Mesenteric fat pad (tissue), 1 donor: ENCODE measurements around the gene C16orf89. TPM values are rescaled to one million over a fixed set of nuclear protein-coding genes. Genes with fewer than 3 reads are reported as not detected.

Experiments used
- DNase-seq: peaks from one replicate; pipeline ENCODE4 v3.0.0-alpha.2; 2020; ENCODE audit warnings: low spot score
- total RNA-seq: library from RNA; stranded (reverse); fragmentation: NEBNext Ultra II Directional; extraction: Animal tissue kit (Norgen Biotek cat#: 25700); gene quantifications from one replicate; pipeline ENCODE4 v1.2.1, GENCODE V29; 2021
- donor health status: DM: yes; HTN: yes; CAD: no.

The C16orf89 gene
- total RNA-seq, 1 donor from 2014 or later: 14.1 TPM

DNA sequence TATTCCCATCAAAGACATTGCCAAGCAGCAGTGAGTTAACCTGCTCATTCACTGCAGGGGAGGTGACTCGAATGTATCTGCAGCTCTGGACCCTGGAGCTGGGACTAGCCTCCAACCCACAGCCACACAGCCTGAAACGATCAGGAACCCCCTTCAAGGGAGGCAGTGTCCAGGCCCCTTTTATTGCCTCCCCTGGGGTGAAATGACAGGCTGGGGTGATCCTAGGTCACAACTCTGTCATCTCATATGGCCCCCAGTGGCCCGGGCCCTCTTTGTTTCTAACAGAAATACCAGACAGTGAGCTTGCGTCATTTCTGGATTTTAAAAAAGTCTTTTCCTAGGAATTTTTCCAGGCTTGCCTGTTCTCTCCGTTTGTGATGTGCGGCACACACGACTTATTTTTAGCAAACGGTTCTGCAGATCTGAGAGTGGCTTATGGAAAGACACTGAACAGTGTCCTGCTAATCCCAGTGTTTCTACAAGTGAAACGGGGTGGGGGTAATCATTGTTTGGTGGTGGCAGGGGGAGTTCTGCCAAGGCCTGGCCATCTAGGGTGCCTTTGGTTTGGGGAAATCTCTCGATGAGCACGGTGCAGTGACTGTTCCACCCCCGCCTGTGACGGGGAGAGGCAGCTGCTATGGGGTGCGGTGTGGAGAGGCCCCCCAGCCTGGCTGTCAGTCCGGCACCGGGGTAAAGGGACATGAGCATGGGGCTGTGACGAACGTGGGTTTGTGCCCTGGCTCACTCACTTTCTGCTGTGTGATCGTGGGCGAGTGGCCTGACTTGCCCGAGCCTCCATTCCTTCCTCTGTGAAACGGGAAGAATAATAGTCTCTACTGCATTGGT is 59.2 kb downstream of the C16orf89 start:
- no peak for DNase-seq

DNA sequence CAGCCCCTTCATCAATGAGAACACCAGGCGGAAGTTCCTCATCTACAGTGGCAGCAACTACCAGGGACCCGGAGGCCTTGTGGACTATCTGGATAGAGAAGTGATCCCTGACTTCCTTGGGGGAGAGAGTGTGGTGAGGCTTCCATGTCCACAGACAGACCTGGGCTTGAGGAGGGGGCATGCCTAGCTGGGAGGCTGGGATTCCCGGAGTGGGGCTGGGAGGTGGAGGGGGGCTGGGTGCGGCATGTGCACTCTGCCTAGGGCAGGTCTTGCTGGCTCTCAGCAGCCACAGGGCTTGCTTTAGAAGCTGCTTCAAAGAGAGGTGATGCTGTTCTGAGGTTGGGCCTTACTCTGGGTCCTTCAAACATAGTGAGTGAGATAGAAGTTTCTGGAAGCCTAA is 59.8 kb downstream of the C16orf89 start:
- no peak for DNase-seq

- no peak for DNase-seq
Observed at GRCh38 chr16:5004311-5004710, 61.4 kb downstream of the C16orf89 start.

GRCh38 chr16:5003828-5004227 is 61.9 kb downstream of the C16orf89 start:
- DNase-seq: no peak

DNA sequence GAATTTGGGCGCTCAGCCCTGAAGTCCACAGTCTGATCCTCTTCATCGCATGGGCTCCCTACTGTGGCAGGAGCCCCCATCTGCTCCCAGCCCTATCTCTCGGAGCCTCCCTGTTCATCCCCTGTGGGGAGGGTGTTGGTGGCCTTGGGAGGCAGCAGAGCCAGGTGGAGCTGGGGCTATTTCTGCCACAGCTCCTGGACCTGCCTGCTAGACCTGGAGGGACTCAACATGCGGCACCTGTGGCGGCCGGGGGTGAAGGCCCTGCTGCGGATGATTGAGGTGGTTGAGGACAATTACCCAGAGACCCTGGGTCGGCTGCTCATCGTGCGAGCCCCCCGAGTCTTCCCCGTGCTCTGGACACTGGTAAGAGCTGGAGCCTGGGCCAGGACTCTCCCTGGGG is 62.5 kb downstream of the C16orf89 start:
- no peak for DNase-seq

- no peak for DNase-seq
Observed at GRCh38 chr16:5002699-5003143, 63.0 kb downstream of the C16orf89 start.

DNA sequence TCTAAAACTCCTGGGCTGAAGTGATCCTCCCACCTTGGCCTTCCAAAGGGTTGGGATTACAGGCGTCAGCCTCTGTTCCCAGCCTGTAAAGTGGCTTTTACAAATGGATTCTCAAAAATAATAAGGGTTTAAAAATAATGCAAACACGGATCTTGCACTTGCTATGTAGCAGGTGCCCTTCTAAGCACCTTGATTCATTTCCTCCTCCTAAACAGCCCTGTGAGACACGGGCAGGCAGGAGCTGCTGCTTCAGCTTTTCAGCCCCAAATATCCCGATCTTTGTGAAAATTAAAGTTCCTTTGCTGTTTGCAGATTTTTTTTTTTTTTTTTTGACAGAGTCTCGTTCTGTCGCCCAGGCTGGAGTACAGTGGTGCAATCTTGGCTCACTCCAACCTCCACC is 63.8 kb downstream of the C16orf89 start:
- no peak for DNase-seq

- DNase-seq: no peak
Observed at GRCh38 chr16:5001571-5001970, 64.2 kb downstream of the C16orf89 start.

GRCh38 chr16:5000573-5001001 is 65.2 kb downstream of the C16orf89 start:
- no peak for DNase-seq

- no peak for DNase-seq
Observed at GRCh38 chr16:4994719-4995434, 70.9 kb downstream of the C16orf89 start.

Other genes starting within 250 kb of the C16orf89 start
- gene GLYR1, start 218.7 kb downstream of the C16orf89 start, total RNA-seq: 86.6 TPM
- 54.3 TPM for gene UBN1, start 218.5 kb downstream of the C16orf89 start, total RNA-seq
- gene PPL, start 128.8 kb downstream of the C16orf89 start, total RNA-seq: 10.9 TPM
- gene SEC14L5, start 107.6 kb downstream of the C16orf89 start, total RNA-seq: 0.35 TPM
- 12.1 TPM for gene NAGPA, start 32.0 kb downstream of the C16orf89 start, total RNA-seq
- gene ALG1, start 5.9 kb upstream of the C16orf89 start, total RNA-seq: 20.4 TPM
- 12.7 TPM for gene EEF2KMT, start 31.8 kb upstream of the C16orf89 start, total RNA-seq